Measurements from ENCODE around the gene MAPT. TPM values are rescaled to one million over a fixed set of nuclear protein-coding genes. Genes with fewer than 3 reads are reported as not detected.
"Not testable (repeated sequence)": the region's sequence is repeated elsewhere in the genome, so short reads cannot be mapped to it uniquely, and the experiment has no call there.

The MAPT gene
- total RNA-seq, 6 experiments from 2014 or later, result 0.11 to 0.43 (median 0.26) TPM

GRCh38 chr17:45907750-45908395, 13.5 kb downstream of the MAPT start:
- Mint-ChIP-seq H3K4me3 (no peak overlapping the region), H3K27ac (no peak overlapping the region), H3K9me3 (peaks cover 7% of the 10 kb centered on the region), H3K36me3 (ENCODE audit: low read depth) (0 out of 2 replicates have a peak, but pooled peaks cover 4% of the 10 kb centered on the region), H3K4me1 (ENCODE audit: low read depth) (no peaks in the 10 kb centered on the region), H3K27me3 (ENCODE audit: insufficient read depth) (peaks cover 45% of the 10 kb centered on the region)
- no peak for DNase-seq
- no peak for TF ChIP-seq CTCF (IDR thresholded peaks at IDR 0.05)

- TF ChIP-seq CTCF (IDR thresholded peaks at IDR 0.05), result no peak
These were observed 14.1 kb downstream of the MAPT start for GRCh38 chr17:45908460-45908859.

GRCh38 chr17:45908935-45909334, 14.6 kb downstream of the MAPT start:
- no peak for DNase-seq
- Mint-ChIP-seq H3K27ac (no peak overlapping the region), H3K9me3 (peaks cover 9% of the 10 kb centered on the region), H3K4me1 (ENCODE audit: low read depth) (no peaks in the 10 kb centered on the region), H3K4me3 (no peak overlapping the region), H3K27me3 (ENCODE audit: insufficient read depth) (peaks cover 50% of the 10 kb centered on the region), H3K36me3 (ENCODE audit: low read depth) (0 out of 2 replicates have a peak, but pooled peaks cover 4% of the 10 kb centered on the region)
- no peak for TF ChIP-seq CTCF (IDR thresholded peaks at IDR 0.05)

More at GRCh38 chr17:45908460-45908859, 14.1 kb downstream of the MAPT start:
- H3K4me1 Mint-ChIP-seq (ENCODE audit: low read depth), result no peaks in the 10 kb centered on the region
- H3K27me3 Mint-ChIP-seq (ENCODE audit: insufficient read depth), result peaks cover 48% of the 10 kb centered on the region
- peaks cover 9% of the 10 kb centered on the region for H3K9me3 Mint-ChIP-seq
- no peak overlapping the region for H3K4me3 Mint-ChIP-seq
- H3K36me3 Mint-ChIP-seq (ENCODE audit: low read depth), result 0 out of 2 replicates have a peak, but pooled peaks cover 4% of the 10 kb centered on the region
- H3K27ac Mint-ChIP-seq, result no peak overlapping the region
- no peak for DNase-seq

GRCh38 chr17:45910667-45911066, 16.3 kb downstream of the MAPT start:
- Mint-ChIP-seq H3K27me3 (ENCODE audit: insufficient read depth) (peaks cover 48% of the 10 kb centered on the region), H3K9me3 (peaks cover 9% of the 10 kb centered on the region)
- no peak for TF ChIP-seq CTCF (IDR thresholded peaks at IDR 0.05)

GRCh38 chr17:45912319-45912718, 18.0 kb downstream of the MAPT start:
- no peak overlapping the region for H3K27ac Mint-ChIP-seq
- no peaks in the 10 kb centered on the region for H3K4me1 Mint-ChIP-seq (ENCODE audit: low read depth)
- no peak overlapping the region for H3K4me3 Mint-ChIP-seq
- H3K36me3 Mint-ChIP-seq (ENCODE audit: low read depth), result 0 out of 2 replicates have a peak, but pooled peaks cover 4% of the 10 kb centered on the region
- DNase-seq, result no peak
- H3K27me3 Mint-ChIP-seq (ENCODE audit: insufficient read depth), result peaks cover 43% of the 10 kb centered on the region
- TF ChIP-seq CTCF (IDR thresholded peaks at IDR 0.05), result no peak
- peaks cover 9% of the 10 kb centered on the region for H3K9me3 Mint-ChIP-seq

More at GRCh38 chr17:45910667-45911066, 16.3 kb downstream of the MAPT start:
- H3K4me1 Mint-ChIP-seq (ENCODE audit: low read depth), result no peaks in the 10 kb centered on the region
- no peak for DNase-seq
- no peak overlapping the region for H3K27ac Mint-ChIP-seq
- no peak overlapping the region for H3K4me3 Mint-ChIP-seq
- 0 out of 2 replicates have a peak, but pooled peaks cover 4% of the 10 kb centered on the region for H3K36me3 Mint-ChIP-seq (ENCODE audit: low read depth)

- H3K36me3 Mint-ChIP-seq (ENCODE audit: low read depth); H3K27ac Mint-ChIP-seq; H3K9me3 Mint-ChIP-seq; H3K4me3 Mint-ChIP-seq; DNase-seq; H3K4me1 Mint-ChIP-seq (ENCODE audit: low read depth): not testable (repeated sequence)
- H3K27me3 Mint-ChIP-seq (ENCODE audit: insufficient read depth), result peaks cover 44% of the 10 kb centered on the region
These were observed 18.7 kb downstream of the MAPT start for GRCh38 chr17:45913030-45913429.
